Endothelial cell of umbilical vein (primary cell): ENCODE measurements around the gene MVK.

Experiments used
- EZH2 ChIP-seq: IDR thresholded peaks from 2 replicates; pipeline ENCODE4 v1.6.1; 2012; ENCODE audit warnings: borderline replicate concordance, low read depth, mild to moderate bottlenecking, moderate library complexity, low read length, inconsistent platforms; ENCODE audit not compliant: severe bottlenecking
- JUN ChIP-seq: IDR thresholded peaks from 2 replicates; pipeline ENCODE4 v1.6.1; 2011; ENCODE audit warnings: borderline replicate concordance, low read depth; ENCODE audit not compliant: insufficient read length, insufficient read depth
- POLR2A ChIP-seq: IDR thresholded peaks from 2 replicates; pipeline ENCODE4 v1.6.1; 2012; ENCODE audit warnings: low read depth, mild to moderate bottlenecking, control low read depth, low read length
- TF ChIP-seq, protein P1 (sequence below), 2 donors: IDR thresholded peaks; 1 replicate in 1 of 2; 2 replicates in 1 of 2; pipeline ENCODE4 v1.5.1; 2011; ENCODE audit warnings: low read length in 2 of 2, mild to moderate bottlenecking in 2 of 2, moderate library complexity in 2 of 2, control low read depth in 1 of 2, inconsistent platforms in 1 of 2, low read depth in 1 of 2; ENCODE audit not compliant: insufficient read depth in 1 of 2; ENCODE audit errors: extremely low read depth in 1 of 2
- TF ChIP-seq, protein P2 (sequence below): IDR thresholded peaks from 2 replicates; pipeline ENCODE4 v1.6.1; 2011; ENCODE audit not compliant: insufficient read depth, insufficient read length

- TF ChIP-seq EZH2 (no peak), POLR2A (no peak), JUN (no peak)
- TF ChIP-seq, protein P1, sequence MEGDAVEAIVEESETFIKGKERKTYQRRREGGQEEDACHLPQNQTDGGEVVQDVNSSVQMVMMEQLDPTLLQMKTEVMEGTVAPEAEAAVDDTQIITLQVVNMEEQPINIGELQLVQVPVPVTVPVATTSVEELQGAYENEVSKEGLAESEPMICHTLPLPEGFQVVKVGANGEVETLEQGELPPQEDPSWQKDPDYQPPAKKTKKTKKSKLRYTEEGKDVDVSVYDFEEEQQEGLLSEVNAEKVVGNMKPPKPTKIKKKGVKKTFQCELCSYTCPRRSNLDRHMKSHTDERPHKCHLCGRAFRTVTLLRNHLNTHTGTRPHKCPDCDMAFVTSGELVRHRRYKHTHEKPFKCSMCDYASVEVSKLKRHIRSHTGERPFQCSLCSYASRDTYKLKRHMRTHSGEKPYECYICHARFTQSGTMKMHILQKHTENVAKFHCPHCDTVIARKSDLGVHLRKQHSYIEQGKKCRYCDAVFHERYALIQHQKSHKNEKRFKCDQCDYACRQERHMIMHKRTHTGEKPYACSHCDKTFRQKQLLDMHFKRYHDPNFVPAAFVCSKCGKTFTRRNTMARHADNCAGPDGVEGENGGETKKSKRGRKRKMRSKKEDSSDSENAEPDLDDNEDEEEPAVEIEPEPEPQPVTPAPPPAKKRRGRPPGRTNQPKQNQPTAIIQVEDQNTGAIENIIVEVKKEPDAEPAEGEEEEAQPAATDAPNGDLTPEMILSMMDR (IDR thresholded peaks at IDR 0.05; ENCODE audit: extremely low read depth in 1 of 2, insufficient read depth in 1 of 2, low read depth in 1 of 2, low read length in 2 of 2) = no peak
- TF ChIP-seq, protein P2, sequence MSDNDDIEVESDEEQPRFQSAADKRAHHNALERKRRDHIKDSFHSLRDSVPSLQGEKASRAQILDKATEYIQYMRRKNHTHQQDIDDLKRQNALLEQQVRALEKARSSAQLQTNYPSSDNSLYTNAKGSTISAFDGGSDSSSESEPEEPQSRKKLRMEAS = no peak
Measured at GRCh38 chr12:109587921-109588320, 14.3 kb downstream of the MVK start.
